Amniotic stem cell (primary cell): Measurements from ENCODE around the gene SYT14.
"Not testable (repeated sequence)": the region's sequence is repeated elsewhere in the genome, so short reads cannot be mapped to it uniquely, and the experiment has no call there.

Experiments
- DNase-seq: peaks from one replicate; lab custom pipeline; 2025; lab: John Stamatoyannopoulos, UW

The SYT14 gene

DNA sequence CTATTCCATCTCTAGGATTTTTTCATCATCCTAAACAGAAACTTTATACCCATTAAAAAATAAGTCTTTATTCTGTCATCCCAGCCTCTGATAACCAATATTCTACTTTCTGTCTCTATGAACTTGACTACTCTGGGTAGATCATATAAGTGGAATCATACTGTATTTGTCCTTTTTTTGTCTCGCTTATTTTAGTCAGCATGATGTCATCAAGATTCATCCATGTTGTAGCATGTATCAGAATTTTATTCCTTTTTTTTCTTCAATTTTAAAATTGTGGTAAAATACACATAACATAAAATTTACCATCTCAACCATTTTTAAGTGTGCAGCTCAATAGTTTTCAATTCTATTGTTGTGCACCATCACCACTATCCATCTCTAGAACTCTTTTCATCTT, 90.0 kb downstream of the SYT14 start:
- DNase-seq: no peak

DNA sequence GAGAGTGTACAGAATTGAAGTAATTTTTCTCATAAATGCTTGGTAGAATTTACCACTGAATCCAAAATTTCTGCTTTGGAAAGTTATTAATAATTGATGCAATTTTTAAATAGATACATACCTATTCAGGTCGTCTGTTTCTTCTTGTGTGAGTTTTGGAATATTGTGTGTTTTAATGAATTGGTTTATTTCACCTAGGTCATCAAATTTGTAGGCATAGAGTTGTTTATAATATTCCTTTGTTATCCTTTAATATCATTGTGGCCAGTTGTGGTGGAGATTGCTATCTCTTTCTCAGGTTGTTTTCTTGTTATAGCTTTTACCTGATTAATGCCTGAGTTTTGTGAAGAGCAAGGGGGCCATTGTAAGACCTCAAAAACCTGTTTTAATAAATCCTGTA, 93.5 kb downstream of the SYT14 start:
- DNase-seq: no peak

DNA sequence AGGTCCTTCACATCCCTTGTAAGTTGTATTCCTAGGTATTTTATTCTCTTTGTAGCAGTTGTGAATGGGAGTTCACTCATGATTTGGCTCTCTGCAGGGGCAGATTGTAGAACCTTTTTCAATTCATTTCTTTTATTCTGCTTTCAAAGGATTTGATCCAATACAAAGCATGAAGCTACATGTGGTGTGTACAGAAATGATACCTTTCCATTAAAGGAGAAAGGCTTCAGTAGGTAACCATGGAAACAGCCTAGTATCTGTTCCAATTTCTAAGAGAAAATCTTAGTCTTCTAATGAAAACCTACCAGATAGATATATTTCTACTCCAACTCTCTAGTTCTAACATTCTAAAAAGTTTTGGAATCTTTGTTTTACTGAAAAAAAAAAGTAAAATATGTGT, 105.0 kb downstream of the SYT14 start:
- DNase-seq: no peak

- no peak for DNase-seq
Measured at GRCh38 chr1:210049616-210050015, 111.6 kb downstream of the SYT14 start.

- not testable (repeated sequence) for DNase-seq
Measured at GRCh38 chr1:210050491-210050890, 112.5 kb downstream of the SYT14 start.

DNA sequence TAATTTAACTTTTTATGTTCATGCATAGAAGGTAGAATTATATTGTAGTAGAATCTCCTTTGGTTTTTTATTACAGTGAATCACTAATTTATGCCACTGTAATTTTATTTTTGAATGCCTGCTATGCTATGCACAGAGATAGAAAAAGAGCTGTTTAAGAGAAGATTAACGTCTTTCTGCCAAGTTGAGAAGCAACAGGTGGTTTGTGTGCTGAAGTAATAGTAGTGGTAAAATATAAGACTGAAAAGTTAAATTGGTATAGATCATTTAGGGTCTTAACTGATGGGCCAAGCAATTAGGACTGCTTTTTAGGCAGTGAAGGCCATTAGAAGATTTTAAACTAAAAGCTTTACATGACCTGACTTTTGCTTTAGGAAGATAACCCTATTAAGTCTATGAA, 115.1 kb downstream of the SYT14 start:
- no peak for DNase-seq

DNA sequence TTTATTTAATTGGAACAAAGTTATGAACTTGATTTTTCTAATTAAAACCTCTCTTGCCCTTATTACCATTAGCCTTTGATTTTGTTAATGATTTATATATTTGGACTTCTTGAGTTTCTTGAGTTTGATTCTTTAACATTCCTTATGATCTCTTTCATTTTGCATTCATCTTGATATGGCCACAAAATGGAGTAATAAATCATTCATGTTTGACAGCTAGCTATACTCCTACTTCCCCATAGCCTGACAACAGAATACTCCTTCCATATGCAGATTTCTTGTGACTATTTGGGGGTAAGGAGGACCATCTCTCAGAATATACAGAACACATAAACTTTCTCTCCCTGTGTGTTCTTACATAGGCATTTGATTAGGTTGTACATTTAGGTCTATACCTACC, 119.6 kb downstream of the SYT14 start:
- DNase-seq: no peak

DNA sequence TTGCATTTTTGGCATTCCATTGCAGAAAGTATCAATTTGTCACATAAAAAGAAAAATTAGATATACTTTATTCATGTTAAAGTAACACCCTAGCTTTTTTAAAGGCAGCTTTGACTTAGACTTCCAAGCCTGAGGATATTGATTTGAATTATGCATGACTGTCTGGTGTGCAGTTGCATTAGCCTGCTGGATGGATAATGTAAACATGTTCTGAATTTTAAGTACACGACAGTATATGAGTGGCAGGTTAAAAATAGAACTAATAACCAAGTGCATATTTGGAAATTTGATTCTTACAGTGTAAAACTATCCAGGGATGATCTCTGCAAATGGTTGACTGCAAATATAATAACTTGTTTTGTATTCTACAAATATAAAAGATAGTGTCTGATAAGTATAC, 124.0 kb downstream of the SYT14 start:
- no peak for DNase-seq

GRCh38 chr1:210070531-210070930, 132.5 kb downstream of the SYT14 start:
- DNase-seq: no peak

DNA sequence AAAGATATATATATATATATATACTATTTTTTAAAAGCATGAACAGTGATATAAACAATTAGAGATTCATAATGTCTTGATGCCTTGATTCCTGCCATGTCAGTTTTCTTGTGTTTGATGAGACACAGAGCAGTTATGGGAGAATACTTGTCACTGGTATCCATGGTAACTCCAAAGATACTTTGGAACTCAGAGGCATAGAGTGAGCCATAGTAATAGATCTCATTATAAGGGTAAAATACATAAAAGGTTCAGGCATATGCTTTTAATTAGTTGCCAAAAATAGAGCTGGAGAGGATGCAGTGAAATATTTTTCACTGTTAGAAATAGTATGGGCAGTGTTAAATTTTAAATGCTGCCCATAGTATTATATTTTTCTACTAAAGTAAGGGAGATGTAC, 134.1 kb downstream of the SYT14 start:
- DNase-seq: peak; percentile 17

GRCh38 chr1:210072896-210073504, 135.0 kb downstream of the SYT14 start:
- DNase-seq: no peak

DNA sequence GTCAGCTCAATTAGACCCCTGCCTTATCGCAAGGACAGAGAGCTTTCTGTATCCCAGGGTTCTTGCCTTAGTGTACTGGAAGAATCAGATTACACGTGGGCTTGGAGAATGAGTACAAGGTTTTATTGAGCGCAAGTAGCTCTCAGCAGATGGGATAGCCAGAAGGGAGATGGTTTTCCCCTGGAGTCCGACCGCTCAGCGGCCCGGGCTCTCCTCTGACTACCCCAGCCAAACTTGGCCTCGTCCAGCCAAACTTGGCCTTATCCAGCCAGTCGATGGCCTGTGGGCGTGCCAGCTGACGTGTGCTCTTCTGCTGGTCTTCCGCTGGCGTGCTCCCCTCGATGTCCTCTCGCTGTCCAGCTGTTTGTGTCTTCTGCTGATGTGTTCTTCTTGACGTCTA, 136.9 kb downstream of the SYT14 start:
- no peak for DNase-seq

DNA sequence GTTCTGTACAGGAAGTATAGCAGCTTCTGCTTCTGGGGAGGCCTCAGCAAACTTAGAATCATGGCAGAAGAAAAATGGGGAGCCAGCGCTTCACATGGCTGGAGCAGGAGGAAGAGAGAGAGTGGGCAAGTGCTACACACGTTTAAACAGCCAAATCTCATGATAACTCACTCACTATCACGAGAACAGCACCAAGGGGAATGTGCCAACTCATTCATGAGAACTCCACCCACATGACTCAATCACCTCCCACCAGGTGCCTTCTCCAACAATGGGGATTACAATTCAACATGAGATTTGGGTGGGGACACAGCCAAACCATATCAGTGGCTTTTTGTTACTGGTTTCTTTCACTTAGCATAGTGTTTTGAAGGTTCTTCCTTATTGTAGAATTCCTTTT, 138.6 kb downstream of the SYT14 start:
- no peak for DNase-seq

- DNase-seq: no peak
Measured at GRCh38 chr1:210081494-210081893, 143.5 kb downstream of the SYT14 start.

- DNase-seq: no peak
Measured at GRCh38 chr1:210085359-210085758, 147.3 kb downstream of the SYT14 start.

DNA sequence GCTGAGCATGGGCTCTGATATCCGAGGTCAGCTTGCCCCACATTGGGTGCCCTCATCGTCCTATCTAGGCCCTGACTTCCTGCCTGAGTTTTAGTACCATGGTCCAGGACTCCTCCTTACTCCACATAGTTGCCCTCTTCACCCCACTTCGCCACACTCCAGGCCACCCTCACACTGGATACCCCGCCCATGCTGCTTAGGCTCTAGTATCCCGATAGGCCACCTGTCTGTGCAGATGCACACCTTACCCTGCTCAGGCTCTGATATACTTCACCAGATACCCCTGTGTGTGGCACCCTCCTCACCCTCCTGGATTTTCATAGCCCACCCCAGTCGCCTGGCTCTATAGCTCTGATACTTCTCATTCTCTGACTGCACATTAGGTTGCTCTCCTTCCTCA, 149.0 kb downstream of the SYT14 start:
- DNase-seq: no peak

DNA sequence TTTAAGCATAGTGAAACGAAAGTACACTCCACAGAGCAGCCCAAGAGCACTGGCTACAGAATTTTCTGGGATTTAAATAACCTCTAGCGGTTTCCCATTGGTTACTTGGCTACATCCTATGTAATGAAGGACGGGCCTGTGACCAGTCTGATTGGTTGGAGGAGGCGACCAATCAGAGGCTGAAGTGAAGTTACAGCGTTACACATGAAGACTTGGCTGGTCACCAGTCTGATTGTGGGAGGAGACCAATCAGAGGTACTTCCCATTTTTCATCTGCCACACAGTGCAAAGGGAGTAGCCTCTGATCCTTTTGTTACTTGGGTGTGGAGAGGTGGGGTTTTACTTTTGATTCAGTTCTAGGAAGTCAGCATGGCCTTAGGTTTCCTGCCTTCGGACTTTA, 151.8 kb downstream of the SYT14 start:
- DNase-seq: no peak

- DNase-seq: no peak
Measured at GRCh38 chr1:210092366-210092765, 154.3 kb downstream of the SYT14 start.

DNA sequence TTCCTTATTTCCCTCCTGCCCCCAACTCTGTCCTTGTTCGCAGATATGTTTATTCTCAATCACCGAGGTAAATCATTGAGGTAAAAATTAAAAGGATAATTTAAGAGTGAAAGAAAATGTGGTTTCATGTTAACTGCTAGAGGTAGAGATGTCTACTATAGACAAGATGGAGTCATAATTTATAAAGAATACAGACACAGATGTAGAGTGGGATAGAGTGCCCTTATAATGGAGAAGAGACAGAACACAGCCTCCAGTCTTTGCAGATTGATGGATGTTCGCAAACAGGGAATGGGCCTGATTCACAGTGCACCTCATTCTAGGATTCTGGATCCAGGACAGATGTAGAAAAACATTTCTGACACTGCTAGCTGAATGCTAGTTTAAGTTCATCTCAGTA, 155.4 kb downstream of the SYT14 start:
- no peak for DNase-seq

- DNase-seq: no peak
Measured at GRCh38 chr1:210098356-210098755, 160.3 kb downstream of the SYT14 start.

DNA sequence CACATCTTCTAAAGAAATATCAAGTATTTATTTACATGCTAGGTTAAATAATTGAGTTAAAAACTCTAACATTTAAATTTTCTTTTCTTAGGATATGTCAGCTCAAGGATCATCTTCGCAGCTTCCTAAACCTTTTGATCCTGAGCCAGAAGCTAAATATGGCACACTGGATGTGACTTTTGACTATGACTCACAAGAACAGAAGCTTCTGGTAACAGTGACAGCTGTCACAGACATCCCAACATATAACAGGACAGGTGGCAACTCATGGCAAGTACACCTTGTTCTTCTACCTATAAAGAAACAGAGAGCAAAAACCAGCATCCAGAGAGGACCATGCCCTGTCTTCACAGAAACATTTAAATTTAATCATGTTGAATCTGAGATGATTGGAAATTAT, 161.9 kb downstream of the SYT14 start:
- DNase-seq: no peak

DNA sequence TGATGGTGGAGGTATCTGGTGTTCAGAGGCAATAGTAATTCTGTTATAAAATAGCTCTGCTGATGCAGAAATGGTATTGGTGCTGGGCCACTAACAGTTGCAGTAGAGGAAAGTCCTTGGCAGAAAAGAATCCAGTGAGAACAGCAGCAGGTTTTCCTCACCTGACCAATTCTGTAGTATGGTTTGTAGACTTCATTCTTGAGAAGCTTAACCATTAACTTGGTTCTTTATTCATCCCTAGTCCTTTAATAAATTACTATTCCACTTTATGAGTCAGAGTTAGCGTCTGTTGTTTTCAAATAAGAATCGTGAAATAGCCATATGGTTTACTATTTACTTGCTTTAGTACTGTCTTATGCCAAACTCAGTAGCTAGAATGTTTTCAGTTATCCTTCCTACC, 166.1 kb downstream of the SYT14 start:
- no peak for DNase-seq

DNA sequence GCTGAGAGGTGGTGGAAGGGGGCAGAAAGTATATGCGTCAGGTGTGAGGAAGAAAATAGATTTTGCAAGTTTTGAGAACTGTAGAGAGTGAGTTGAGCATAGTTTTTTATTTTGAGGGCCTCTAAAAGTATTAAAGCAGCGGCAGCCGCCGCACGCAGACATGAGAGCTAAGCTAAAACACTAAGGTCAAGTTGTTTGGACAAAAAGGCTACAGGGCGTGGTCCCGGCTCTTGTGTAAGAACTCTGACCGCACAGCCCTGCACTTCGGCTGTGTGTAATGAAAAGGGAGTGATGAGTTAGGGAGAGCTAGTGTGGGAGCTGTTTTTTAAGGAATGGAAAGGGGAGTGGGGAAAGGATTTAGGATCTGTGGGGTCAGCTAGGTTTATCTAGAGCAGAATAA, 174.9 kb downstream of the SYT14 start:
- not testable (repeated sequence) for DNase-seq

DNA sequence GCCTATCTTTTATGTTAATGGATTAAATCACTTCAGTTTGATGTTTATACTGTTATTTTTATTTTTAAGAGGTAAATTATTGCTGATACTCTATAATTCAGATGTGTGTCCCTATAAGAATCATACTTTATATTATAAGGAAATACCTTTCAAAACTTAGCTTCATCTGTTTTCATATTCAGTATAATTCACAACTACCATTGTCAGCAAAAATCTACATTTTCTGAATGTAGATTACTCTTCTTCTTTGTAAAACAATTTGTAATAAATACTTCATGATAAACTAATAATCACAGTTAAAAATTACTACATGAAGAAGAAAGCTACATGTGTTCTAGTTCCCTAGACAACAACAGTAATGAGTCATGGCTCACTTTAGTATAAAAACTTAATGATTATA, 179.2 kb downstream of the SYT14 start:
- no peak for DNase-seq

GRCh38 chr1:210117681-210118170, 179.7 kb downstream of the SYT14 start:
- no peak for DNase-seq
